PFSK-1 (cell line): Measurements from ENCODE around the gene BCL3.

Experiments used
- FOXP2 ChIP-seq: optimal IDR thresholded peaks from 2 replicates; pipeline ENCODE3; 2011; ENCODE audit warnings: borderline replicate concordance, control low read depth, inconsistent platforms; ENCODE audit not compliant: insufficient read depth; ENCODE audit errors: extremely low read length, extremely low read depth
- POLR2AphosphoS5 ChIP-seq: IDR thresholded peaks from 2 replicates; pipeline ENCODE4 v1.6.1; 2012; ENCODE audit warnings: low read depth, mild to moderate bottlenecking, control low read depth, low read length, moderate library complexity
- SIN3A ChIP-seq: IDR thresholded peaks from 2 replicates; pipeline ENCODE4 v1.6.1; 2012; ENCODE audit warnings: mild to moderate bottlenecking, low read length, moderate library complexity, borderline replicate concordance; ENCODE audit not compliant: insufficient read depth
- TAF1 ChIP-seq: IDR thresholded peaks from 2 replicates; pipeline ENCODE4 v1.6.1; 2012; ENCODE audit warnings: low read length, control low read depth, borderline replicate concordance; ENCODE audit not compliant: insufficient read depth
- TF ChIP-seq, protein P1 (sequence below), 2 experiments: IDR thresholded peaks; 2 replicates each; pipeline versions ENCODE4 v1.6.1 to v1.8.0; 2011 to 2012; ENCODE audit warnings: low read depth in 2 of 2, low read length in 2 of 2, control low read depth in 1 of 2, inconsistent platforms in 1 of 2, mild to moderate bottlenecking in 1 of 2, moderate library complexity in 1 of 2; ENCODE audit not compliant: insufficient read depth in 1 of 2

The BCL3 gene

DNA sequence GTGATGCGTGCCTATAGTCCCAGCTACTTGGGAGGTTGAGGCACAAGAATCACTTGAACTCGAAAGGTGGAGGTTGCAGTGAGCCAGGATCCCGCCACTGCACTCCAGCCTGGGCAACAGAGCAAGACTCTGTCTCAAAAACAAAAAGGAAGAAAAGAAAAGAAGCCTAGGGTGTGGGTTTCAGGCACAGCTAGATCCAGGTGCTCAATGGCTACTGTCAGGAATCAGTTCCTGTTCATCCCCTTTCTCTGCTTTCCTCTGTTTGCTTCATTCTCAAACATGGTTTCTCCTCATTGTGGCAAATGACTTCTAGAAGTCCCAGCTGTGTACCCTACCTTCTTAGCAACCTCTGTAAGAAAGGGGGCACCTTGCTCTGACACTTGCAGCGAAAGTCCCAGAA is 35.0 kb downstream of the BCL3 start:
- TF ChIP-seq FOXP2 (no peak), POLR2AphosphoS5 (no peak), TAF1 (no peak), SIN3A (no peak)
- TF ChIP-seq, protein P1, sequence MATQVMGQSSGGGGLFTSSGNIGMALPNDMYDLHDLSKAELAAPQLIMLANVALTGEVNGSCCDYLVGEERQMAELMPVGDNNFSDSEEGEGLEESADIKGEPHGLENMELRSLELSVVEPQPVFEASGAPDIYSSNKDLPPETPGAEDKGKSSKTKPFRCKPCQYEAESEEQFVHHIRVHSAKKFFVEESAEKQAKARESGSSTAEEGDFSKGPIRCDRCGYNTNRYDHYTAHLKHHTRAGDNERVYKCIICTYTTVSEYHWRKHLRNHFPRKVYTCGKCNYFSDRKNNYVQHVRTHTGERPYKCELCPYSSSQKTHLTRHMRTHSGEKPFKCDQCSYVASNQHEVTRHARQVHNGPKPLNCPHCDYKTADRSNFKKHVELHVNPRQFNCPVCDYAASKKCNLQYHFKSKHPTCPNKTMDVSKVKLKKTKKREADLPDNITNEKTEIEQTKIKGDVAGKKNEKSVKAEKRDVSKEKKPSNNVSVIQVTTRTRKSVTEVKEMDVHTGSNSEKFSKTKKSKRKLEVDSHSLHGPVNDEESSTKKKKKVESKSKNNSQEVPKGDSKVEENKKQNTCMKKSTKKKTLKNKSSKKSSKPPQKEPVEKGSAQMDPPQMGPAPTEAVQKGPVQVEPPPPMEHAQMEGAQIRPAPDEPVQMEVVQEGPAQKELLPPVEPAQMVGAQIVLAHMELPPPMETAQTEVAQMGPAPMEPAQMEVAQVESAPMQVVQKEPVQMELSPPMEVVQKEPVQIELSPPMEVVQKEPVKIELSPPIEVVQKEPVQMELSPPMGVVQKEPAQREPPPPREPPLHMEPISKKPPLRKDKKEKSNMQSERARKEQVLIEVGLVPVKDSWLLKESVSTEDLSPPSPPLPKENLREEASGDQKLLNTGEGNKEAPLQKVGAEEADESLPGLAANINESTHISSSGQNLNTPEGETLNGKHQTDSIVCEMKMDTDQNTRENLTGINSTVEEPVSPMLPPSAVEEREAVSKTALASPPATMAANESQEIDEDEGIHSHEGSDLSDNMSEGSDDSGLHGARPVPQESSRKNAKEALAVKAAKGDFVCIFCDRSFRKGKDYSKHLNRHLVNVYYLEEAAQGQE (IDR thresholded peaks at IDR 0.05; ENCODE audit: insufficient read depth in 1 of 2, low read depth in 2 of 2, low read length in 2 of 2) = no peak

DNA sequence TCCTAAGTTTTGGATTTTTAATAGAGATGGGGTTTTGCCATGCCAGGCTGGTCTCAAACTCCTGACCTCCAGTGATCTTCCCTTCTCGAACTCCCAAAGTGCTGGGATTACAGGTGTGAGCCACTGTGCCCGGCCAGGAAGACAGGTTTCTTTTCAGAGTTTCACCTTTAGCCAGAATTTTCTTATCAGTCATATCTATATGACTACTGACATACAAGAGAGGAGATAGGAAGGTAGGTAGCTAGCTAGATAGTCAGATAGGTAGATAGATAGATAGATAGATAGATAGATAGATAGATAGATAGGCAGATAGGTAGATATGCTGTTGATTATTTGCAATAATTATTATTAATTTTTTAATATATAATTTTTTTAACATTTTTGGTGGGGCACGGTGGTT is 36.8 kb downstream of the BCL3 start:
- TF ChIP-seq TAF1 (no peak), FOXP2 (no peak), POLR2AphosphoS5 (no peak), SIN3A (no peak)
- TF ChIP-seq, protein P1 (IDR thresholded peaks at IDR 0.05; ENCODE audit: insufficient read depth in 1 of 2, low read depth in 2 of 2, low read length in 2 of 2) = no peak

DNA sequence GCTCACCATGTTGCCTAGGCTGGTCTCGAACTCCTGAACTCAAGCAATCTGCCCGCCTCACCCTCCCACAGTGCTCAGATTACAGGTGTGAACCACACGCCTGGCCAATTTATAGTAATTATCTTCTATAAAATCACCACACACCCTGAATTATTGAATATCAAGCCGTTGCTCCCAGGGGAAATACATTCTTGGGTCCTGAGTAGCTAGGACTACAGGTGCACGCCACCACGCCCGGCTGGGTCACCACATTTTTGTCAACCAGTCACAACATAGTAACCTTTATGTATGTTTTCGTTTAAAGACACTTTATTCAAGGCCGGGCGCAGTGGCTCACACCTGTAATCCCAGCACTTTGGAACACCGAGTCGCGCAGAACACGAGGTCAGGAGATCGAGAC is 37.5 kb downstream of the BCL3 start:
- TF ChIP-seq POLR2AphosphoS5 (no peak), TAF1 (no peak), SIN3A (no peak), FOXP2 (no peak)
- TF ChIP-seq, protein P1 (IDR thresholded peaks at IDR 0.05; ENCODE audit: insufficient read depth in 1 of 2, low read depth in 2 of 2, low read length in 2 of 2) = no peak

DNA sequence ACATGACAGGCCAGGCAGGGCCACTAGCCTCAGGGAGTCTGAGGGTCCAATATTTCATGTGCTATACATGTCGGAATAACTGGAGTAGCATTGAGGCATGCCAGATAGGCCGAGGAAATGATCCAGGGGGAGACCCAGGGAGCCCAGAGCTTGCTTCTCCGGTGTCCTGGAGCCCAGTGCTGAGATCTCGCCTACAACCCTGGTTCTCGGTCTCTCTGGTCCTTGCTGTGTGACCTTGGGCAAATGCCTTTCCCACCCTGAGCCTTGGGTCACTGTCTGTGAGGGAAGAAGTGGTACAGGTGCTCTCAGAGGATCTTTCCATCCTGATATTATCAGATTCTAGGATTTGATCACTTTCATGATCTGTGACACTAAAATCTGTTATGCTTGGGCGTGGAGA is 40.5 kb downstream of the BCL3 start:
- TF ChIP-seq SIN3A (no peak), TAF1 (no peak), FOXP2 (no peak), POLR2AphosphoS5 (no peak)
- TF ChIP-seq, protein P1 (IDR thresholded peaks at IDR 0.05; ENCODE audit: insufficient read depth in 1 of 2, low read depth in 2 of 2, low read length in 2 of 2) = no peak

DNA sequence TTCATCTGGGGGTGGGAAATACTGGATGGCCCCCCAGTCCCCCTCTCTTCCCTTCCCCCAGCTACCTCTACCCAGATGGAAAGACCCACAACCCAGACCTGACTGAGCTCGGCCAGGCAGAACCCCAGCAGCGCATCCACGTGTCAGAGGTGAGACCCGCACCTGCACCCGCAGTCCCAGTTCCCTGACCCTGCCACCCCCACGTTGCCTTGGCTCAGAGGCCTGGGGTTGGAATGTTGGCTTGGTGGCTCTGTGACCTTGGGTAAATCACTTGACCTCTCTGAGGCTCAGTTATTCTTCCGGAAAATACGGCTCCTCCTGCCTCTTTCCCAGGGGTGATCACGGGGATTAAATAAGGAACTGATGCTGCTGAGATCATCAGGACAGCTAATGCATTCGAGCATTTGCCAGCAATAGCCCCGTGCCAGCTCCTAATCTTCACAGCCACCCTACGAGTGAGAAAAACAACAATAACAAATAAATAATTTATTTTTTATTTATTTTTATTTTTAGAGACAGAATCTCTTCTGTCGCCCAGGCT is 41.5 kb downstream of the BCL3 start:
- TF ChIP-seq TAF1 (no peak), POLR2AphosphoS5 (no peak), FOXP2 (no peak), SIN3A (no peak)
- TF ChIP-seq, protein P1 (IDR thresholded peaks at IDR 0.05; ENCODE audit: insufficient read depth in 1 of 2, low read depth in 2 of 2, low read length in 2 of 2) = no peak
